ENCODE measurements around the gene ITPK1.

- TF ChIP-seq POLR2AphosphoS5 (IDR thresholded peaks at IDR 0.05): no peak
- no peak for TF ChIP-seq CTCF (IDR thresholded peaks at IDR 0.05)
These were observed 164.5 kb downstream of the ITPK1 start for GRCh38 chr14:92951261-92951660.

All from prostate gland (tissue), 2 donors.